T-helper 1 cell (primary cell): ENCODE results near the gene SLC35G4.
A peak's percentile ranks its signal among the peaks of the same experiment; 100 is the strongest.
"Not testable (repeated sequence)": the region's sequence is repeated elsewhere in the genome, so short reads cannot be mapped to it uniquely, and the experiment has no call there.

Experiments used
- DNase-seq, 5 donors: peaks; one replicate each; pipeline ENCODE4 v3.0.0-alpha.2; 2012 to 2020
- total RNA-seq, 4 donors: gene quantifications; one replicate each; lab custom pipeline; 2026; lab: John Stamatoyannopoulos, UW

Gene SLC35G4
- total RNA-seq, result 0 reads per million in 4 donors

DNA sequence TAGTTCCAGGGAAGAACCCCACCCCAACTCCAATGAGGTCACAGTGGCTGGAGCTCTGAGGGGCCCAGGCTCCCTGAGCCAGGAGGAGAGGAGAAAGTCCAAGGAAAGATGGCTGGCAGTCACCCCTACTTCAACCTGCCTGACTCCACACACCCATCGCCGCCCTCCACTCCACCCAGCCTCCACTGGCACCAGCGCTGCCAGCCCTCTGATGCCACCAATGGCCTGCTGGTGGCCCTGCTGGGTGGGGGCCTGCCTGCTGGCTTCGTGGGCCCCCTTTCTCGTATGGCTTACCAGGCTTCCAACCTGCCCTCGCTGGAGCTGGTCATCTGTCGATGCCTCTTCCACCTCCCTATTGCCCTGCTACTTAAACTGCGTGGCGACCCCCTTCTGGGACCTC is at the start of gene SLC35G4:
Gene SLC35G4 (plus strand): TSS at position 109 of the 400 bp plus-strand sequence. CDS start 0 bp downstream, at position 109.
- not testable (repeated sequence) for DNase-seq

DNA sequence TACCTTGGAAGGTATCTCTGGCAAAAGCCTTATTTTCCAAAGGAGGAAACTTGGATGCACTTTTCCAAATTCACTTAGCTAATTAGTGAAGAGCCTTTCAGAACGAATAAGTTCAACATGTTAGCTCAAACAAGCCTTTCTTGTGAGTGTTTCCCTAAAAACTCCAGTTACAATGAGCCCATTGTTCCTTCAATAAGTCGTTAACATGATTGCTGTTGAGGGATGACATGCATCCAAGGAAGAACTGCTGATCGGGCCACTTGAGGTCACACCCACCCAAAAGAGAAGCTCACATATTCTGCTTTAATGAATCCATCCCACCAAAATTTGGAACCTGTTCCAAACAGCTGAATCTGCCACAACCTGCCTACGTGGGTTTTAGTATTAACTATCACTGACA is 48.1 kb upstream of the SLC35G4 start:
- no peak for DNase-seq

DNA sequence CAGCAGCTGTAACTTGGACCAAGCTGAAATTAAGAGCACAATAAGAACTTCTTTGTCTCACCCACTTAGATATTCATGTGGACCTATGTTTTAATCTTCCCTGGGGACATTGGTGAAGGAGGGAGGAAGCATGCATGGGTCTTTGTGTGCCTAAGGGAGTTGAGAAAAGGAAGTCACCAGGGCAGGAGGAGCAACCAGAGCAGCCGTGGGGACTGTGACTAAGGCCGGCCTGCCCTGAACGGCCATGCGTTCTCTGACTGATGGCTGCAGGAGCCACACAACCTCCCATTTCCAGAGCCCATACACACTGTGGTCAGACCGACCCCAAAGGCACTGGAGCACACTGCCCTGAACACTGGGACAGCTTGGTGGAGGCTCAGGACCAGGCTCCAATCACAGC is 43.7 kb upstream of the SLC35G4 start:
- no peak for DNase-seq

DNA sequence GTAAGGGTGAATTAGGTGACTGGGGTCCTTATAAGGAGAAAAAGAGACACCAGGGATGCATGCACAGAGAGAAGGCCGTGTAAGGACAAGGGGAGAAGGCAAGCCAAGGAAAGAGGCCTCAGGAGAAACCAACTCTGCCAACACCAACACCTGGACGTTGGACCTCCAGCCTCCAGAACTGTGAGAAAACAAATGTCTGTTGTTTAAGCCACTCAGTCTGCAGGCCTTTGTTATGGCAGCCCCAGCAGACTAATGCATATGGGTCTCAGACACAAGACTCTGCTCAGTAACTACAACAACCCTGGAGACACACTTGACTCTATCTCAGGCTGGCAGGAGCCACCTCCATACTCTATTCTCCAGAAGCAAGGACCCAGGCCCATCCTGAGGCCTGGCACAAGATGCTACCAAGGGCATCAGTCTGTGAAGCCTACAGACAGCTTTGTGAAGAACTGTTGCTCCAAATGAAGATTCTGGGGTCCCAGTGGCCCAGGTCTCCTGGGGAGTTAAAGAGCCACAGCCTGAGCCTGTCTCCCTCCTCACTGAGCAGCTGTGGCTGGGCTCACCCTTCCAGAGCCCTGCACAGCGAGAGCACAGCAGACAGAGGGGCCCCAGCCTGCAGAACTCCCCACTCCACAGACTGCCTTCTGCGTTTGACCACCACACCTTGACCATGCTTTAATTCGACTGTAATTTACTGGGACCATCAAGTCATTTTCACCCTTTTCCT is 43.0 kb upstream of the SLC35G4 start:
- DNase-seq, result no peak

DNA sequence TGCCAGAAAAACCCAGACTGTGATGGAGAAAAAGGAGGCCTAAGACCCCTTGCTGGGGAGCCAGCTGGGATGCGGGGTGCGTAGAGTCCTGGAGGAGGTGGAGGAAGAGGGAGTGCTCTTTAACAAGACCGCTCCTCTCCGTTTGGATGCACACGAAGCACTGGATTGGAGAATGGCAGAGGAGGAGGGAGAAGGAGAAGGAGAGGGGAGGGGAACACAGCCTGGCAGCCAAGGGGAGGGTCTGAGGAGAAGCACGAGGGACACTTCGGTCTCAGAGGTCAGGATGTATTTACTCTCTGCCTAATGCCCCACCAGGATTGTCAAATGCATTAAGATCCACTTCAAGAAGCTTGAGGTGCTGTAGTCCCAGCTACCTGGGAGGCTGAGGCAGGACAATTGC is 42.0 kb upstream of the SLC35G4 start:
- no peak for DNase-seq

DNA sequence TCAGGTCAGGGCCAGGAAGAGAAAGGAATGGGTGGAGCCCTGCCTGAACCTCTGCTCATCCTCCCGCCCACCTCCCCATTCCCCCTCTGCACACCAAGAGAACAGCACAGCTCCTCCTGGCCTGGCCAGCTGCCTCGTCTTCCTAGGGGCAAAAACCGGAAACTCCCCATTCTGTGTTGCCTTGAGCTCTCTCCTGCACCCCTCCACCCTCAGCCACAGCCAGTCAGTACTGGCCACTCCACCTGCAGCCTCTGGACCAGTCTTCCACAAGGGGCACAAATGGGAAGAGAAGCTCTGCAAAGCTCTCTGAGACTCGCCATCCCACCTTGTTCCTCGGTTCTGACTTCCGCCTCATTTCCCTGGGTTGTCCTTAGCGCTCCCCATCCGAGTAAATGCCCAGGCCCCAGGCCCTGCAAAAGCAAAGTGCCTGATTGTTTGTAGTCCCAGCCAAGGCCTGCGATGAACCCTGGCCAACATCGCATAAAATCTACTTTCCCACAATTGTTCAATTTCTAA is 39.3 kb upstream of the SLC35G4 start:
- DNase-seq, result no peak

DNA sequence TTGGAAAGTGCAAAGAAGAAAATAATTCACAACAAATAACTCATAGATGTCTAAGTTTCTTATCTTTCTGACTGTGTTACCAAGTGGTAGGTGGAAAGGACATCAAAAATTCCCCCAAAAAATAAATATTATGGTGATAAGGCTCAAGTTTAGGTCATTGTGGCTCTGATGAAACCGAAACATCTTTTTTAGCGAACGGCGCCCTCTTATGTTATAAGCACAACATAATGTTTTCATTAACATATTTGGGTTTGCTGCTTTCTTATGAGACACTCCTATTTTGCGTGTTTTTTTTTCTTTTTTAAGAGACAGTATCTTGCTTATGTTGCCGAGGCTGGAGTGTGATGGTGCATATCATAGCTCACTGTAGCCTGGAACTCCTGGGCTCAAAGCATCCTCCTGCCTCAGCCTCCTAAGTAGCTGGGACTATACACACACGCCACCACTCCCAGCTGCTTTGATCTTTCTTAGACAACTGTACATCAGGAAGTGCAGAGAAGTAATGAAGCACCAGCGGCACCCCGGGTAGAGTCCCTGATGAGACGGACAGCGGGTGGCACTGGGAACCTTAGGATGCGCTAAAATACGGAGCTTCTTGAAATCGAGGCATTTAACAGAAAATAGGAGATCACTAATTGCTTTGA is 38.5 kb upstream of the SLC35G4 start:
- no peak for DNase-seq

DNA sequence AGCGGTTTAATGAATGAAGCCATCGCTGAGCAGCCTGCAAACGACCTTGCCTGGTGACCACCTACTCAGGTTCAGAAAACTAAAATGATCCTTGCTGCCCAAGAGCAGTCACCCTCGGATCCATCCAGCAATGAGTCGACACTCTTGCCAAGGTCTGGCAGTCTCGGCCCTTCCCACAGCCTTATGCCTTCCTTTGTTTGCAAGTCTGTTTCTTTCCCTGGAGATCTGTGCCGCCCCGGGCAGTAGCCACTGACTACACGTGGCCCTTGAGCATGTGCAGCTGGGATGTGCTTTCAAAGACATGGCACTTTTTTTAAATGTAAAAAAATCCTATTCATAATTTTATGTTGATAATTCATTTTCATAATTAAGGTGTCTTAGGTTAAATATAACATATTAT is 37.2 kb upstream of the SLC35G4 start:
- DNase-seq, result no peak

DNA sequence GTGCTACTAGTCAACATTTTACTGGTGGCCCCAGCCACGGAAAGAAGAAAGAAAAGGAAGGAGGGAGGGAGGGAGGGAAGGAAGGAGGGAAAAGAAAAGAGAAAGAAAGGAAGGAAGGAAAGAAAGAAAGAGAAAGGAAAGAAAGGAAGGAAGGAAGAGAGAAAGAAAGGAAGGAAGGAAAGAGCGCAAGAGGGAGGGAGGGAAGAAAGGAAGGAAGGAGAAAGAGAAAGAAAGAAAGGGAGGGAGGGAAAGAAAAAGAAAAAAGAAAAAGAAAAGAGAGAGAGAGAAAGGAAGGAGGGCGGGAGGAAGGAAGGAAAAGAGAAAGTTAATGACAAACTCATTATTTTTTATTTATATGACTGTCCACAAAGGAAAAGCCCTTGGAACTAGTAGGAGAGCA is 34.9 kb upstream of the SLC35G4 start:
- DNase-seq, result no peak

DNA sequence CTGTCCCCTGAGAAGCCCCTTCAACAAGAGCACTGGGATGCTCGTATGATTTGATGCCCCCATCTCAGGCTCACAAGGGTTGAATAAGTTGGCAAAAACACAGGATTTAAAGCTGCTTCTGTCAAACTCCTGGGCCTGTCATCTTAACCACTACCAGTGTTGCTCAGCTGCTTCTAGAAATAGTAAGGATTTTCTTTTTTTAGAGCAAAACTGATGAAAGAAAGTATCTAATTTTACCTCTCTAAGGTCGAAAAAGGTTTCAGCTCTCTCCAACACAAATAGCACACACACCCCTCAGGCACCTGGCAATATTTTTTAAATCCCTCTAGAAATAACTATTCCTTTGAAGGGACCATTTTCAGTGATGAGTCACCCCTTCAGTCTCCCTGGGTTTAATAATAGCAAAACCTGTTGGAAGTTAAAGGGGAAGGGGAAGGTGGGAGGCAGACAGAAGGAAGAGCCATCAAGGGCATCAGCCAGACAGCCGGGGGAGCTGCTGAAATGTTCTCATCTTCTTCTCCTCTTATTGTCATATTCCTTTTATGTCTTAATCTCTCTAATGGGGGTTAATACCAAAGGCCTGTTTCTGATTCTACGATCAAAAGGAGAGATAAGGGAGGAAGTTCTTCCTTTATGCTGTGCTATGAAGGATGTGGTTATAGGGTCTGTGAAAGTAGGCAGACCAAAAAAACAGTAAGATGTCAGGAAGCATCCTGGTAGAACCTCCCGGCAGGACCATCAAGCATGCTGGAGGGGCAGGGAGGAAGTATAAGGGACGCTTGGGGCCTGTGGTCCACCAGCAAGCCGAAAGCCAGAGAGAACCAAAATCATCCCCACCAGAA is 31.9 kb upstream of the SLC35G4 start:
- DNase-seq, result no peak

DNA sequence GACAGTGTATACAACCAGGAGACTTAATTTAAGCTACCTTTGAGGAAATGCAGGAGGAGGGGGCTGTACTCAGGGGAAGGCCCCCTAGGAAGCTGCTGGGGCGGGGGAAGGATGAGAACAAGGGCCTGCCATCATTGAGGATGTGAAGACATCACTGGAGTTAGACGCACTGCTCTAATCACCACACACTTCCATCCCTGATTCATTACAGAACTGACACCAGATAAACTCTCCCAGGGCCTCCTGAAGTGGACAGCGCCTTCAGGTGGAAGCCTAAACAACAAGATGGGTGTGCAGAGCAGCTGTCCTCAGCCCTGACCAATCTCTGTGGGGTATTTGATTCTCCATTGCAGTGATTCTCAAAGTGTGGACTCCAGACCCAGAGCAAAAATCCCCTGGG is 30.6 kb upstream of the SLC35G4 start:
- no peak for DNase-seq

DNA sequence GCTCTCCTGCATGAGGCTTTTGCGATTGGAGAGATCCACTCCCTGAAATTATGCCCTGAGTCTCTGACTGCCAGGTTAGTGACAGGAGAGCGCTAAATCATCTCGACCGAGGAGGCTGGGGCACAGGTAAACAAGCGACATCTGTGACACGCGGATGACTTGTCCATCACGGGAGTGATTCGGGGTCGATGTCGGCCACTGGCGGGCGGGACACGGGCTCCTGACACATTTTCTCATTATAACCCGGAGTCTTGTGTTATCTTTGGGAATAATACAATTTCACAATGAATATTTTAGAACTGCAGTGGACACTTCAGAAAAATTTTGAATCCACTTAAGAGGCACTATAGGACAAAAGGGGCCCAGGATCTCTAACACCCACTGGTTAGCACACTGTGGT is 29.5 kb upstream of the SLC35G4 start:
- no peak for DNase-seq

DNA sequence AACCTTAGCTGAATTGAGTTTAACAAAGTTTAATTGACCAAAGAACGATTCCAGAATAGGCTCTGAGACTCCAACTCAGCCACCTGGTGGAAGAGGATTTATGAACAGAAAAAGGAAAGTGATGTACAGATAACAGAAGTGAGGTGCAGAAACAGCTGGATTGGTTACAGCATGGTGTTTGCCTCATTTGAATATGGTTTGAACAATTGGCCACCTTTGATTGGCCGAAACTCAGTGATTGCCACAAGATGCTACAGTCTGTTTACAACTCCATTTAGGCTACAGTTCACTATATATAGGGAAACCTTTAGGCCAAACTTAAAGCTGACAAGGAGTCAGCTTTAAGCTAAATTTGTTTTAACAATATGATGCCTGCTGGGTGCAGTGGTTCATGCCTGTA is 28.1 kb upstream of the SLC35G4 start:
- no peak for DNase-seq

DNA sequence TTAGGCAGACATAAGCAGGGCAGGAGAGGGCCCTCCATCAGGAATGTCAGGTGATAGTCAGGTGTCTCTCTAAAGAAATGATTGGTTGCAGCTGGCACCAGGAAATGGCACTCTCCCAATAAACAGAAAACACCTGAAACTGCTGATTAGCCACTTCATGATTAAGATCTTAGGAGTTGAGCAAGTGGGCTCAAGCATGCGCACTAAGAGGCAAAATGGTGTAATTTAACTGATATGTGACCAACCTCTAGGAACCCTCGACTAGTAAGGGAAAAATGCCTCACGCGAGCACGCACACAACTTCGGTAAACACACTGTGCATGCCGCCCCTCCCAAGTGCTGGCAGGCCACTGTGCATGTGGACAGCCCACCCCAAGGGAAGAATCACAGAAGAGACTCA is 23.8 kb upstream of the SLC35G4 start:
- DNase-seq, result no peak

DNA sequence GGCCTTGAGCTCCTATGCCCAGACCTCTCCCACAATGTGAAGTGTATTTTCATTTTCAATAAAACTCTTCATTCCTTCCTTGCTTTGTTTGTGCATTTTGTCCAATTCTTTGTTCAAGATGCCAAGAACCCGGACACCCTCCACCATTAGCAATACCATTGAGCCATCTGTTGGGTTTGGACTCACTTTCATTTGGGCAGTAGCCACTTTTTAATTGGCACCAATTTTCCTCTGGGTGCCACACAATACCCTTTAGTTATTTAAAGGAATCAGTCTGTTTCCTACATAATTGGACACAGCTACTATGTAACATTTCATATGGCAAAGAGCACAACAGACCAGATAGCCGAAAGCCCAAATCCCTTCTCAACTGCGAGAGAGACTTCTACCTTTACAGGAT is 22.5 kb upstream of the SLC35G4 start:
- no peak for DNase-seq

DNA sequence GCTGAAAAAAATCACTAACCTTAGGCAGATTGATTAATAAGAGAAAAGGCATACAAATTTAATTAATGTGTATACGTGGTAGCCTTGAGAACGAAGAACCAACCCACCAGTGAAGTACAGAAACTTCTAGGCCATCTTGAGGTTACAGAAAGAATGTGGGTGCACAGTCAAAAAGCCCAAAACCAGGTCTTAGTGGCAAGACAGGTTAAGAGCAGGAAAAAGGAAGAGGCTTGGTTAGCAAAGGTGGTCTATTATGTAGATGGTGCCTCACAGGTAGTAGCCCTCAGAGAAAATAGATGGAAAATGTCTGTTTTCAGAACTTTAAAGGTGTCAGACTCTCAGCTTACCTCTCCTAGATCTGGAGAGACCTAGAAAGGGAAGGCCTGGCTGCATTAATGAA is 22.0 kb upstream of the SLC35G4 start:
- no peak for DNase-seq

DNA sequence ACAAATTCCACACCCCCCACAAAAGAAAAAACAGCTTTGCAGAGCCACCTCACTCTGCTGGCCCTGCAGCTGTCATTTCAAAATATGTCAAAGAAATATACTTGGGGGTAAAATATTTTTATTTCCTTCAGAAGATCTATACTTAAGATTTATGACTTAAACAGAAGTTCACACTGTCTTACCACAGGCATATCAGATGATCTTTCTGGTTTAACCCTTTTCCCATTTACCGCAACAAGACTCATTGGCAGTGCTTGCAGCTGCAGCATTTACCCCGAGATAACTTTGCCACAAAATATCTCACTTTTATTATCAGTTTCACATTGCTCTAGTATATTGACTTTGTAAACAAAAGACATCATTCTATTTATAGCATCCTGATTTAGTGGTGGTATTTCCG is 21.6 kb upstream of the SLC35G4 start:
- DNase-seq, result peak in 1 of 5 donors; percentile 11

DNA sequence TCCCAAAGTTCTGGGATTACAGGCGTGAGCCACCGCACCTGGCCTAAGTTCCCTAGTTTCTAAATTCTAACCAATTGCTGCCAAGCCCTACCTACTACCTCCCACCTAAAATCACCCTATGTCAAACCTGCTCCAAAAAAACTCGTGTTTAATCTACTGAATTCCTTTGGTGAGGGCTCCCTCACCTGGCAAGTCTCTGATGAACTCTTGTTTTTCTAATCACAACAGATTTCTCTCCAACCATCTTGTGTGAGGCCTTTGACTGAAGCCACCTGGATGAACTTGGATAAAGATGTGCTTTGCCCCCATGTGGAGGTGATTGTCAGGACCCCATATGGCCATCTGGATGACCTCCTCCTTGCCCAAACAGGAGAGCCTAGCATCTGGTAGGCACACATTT is 17.4 kb upstream of the SLC35G4 start:
- DNase-seq, result no peak

DNA sequence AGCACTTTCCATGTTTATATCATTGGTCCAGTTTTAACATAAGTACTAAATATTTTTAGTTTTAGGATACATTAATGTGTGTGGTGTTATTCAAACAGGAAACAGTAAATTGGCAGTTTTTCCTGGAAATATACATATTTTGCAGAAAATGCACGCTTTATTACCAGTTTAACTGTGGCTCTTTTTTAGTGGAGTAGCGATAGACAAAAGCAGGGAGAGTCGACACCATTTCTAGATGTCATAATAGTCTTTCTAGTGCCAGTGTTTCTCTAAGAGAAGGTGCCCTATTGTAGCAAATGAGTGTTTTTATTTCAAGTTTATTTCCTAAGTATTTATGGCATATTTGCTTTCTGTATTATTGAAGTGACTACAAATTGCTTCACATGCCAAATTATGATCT is 9.1 kb upstream of the SLC35G4 start:
- no peak for DNase-seq

DNA sequence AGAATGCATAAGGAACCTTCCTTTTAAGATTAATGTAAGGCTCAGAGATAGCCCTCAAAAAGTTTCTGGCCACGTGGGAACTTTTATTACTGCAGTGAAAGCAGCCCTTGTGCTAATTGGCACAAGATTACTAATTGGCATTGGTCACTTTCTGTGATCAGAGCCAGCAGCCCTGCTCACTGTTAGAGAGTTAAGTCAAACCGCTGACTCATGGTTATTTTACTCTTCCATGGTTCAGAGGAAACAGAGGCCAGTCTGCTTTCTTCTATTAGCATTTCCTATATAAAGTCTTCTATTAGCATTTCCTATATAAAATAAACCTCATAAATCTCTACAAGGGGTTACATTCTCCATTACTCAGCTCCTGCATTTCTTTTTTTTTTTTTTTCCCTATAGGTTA is 1.5 kb upstream of the SLC35G4 start:
- DNase-seq, result no peak

DNA sequence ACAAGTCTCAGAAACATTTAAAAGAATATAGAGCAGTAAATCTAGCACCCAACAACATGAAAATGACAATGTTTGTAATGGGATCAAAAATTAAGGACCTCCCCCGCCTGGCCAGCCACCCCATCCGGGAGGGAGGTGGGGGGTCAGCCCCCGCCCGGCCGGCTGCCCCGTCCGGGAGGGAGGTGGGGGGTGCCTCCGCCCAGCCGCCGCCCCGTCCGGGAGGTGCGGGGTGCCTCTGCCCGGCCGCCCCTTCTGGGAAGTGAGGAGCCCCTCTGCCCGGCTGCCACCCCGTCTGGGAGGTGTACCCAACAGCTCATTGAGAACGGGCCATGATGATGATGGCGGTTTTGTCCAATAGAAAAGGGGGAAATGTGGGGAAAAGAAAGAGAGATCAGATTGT is 778 bp upstream of the SLC35G4 start:
- not testable (repeated sequence) for DNase-seq

DNA sequence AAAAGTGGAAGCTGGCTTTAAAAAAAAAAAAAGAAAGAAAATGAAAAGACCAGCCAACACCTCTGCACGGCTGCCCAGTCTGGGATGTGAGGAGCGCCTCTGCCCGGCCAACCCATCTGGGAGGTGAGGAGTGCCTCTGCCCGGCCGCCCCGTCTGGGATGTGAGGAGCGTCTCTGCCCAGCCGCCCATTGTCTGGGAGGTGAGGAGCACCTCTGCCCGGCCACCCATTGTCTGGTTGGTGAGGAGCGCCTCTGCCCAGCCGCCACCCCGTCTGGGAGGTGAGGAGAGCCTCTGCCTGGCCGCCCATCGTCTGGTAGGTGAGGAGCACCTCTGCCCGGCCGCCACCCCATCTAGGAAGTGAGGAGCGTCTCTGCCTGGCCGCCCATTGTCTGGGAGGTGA is 3.7 kb downstream of the SLC35G4 start:
- DNase-seq, result not testable (repeated sequence)

DNA sequence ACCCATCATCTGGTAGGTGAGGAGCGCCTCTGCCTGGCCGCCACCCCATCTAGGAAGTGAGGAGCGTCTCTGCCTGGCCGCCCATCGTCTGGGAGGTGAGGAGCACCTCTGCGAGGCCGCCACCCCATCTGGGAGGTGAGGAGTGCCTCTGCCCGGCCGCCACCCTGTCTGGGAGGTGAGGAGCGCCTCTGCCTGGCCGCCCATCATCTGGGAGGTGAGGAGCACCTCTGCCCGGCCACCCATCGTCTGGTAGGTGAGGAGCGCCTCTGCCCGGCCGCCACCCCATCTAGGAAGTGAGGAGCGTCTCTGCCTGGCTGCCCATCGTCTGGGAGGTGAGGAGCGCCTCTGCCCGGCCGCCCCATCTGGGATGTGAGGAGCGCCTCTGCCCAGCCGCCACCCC is 4.2 kb downstream of the SLC35G4 start:
- not testable (repeated sequence) for DNase-seq
